ENCODE results near the gene MSI1. TPM values are rescaled to one million over a fixed set of nuclear protein-coding genes. Genes with fewer than 3 reads are reported as not detected.

Gene MSI1
- total and polyA plus RNA-seq, 2 of the 13 experiments (the other 11 are each of a cell fraction or from before 2014, with no cell fraction given) = 0.09 to 0.46 TPM

- peak; percentile 54; the same call in 1 of the 2 replicates for TF ChIP-seq ZNF362 (CRISPR knock-in tag; IDR thresholded peaks at IDR 0.05; ENCODE audit: borderline replicate concordance)
- peak; percentile 35; the same call in 1 of the 2 replicates for TF ChIP-seq ZBTB20 (CRISPR knock-in tag; IDR thresholded peaks at IDR 0.05; ENCODE audit: borderline replicate concordance, low read depth)
- peak; percentile 65; the same call in 1 of the 2 replicates for TF ChIP-seq PRDM15 (CRISPR knock-in tag; IDR thresholded peaks at IDR 0.05)
- TF ChIP-seq ZSCAN12 (CRISPR knock-in tag; IDR thresholded peaks at IDR 0.05) = 0 out of 2 replicates have a peak, but pooled peaks have one; percentile 40
- TF ChIP-seq KDM3A (CRISPR knock-in tag; IDR thresholded peaks at IDR 0.05; ENCODE audit: low read depth) = peak; percentile 71; the same call in 1 of the 2 replicates
- no peak for TF ChIP-seq NR0B2 (CRISPR knock-in tag; IDR thresholded peaks at IDR 0.05)
- TF ChIP-seq TEF (CRISPR knock-in tag; IDR thresholded peaks at IDR 0.05) = peak; percentile 88; the same call in 1 of the 2 replicates
- peak; percentile 95 for TF ChIP-seq ZNF614 (CRISPR knock-in tag; IDR thresholded peaks at IDR 0.05; ENCODE audit: borderline replicate concordance)
- 0 out of 2 replicates have a peak, but pooled peaks have one; percentile 58 for TF ChIP-seq ZBTB43 (CRISPR knock-in tag; conservative IDR thresholded peaks at IDR 0.05)
- TF ChIP-seq HINFP (CRISPR knock-in tag; IDR thresholded peaks at IDR 0.05; ENCODE audit: low read depth) = no peak
- TF ChIP-seq TBX2 (CRISPR knock-in tag; IDR thresholded peaks at IDR 0.05; ENCODE audit: borderline replicate concordance) = peak; percentile 80; the same call in 1 of the 2 replicates
- TF ChIP-seq ARID3A (IDR thresholded peaks at IDR 0.05; ENCODE audit: low read depth, low read length) = no peak; the same call in 1 of the 2 replicates
These were observed 76.1 kb downstream of the MSI1 start, which contains the start of gene RNU4-1 (continued) for GRCh38 chr12:120292661-120293531.
